ENCODE data around the gene TLE5.
"Not testable (repeated sequence)": the region's sequence is repeated elsewhere in the genome, so short reads cannot be mapped to it uniquely, and the experiment has no call there.

The TLE5 gene

GRCh38 chr19:3096267-3096901, 34.1 kb upstream of the TLE5 start:
- DNase-seq (ENCODE audit: low spot score), result no peak
- in situ Hi-C loops (cut with MboI; ENCODE audit: low pct_unique_long_range_greater_than_20kb, low sequenced_read_pairs, unreplicated experiment), result no loop called here
- TF ChIP-seq, protein P1, sequence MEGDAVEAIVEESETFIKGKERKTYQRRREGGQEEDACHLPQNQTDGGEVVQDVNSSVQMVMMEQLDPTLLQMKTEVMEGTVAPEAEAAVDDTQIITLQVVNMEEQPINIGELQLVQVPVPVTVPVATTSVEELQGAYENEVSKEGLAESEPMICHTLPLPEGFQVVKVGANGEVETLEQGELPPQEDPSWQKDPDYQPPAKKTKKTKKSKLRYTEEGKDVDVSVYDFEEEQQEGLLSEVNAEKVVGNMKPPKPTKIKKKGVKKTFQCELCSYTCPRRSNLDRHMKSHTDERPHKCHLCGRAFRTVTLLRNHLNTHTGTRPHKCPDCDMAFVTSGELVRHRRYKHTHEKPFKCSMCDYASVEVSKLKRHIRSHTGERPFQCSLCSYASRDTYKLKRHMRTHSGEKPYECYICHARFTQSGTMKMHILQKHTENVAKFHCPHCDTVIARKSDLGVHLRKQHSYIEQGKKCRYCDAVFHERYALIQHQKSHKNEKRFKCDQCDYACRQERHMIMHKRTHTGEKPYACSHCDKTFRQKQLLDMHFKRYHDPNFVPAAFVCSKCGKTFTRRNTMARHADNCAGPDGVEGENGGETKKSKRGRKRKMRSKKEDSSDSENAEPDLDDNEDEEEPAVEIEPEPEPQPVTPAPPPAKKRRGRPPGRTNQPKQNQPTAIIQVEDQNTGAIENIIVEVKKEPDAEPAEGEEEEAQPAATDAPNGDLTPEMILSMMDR (IDR thresholded peaks at IDR 0.05; ENCODE audit: extremely low read depth, insufficient read depth, missing control alignments), result no peak

GRCh38 chr19:3095441-3096191, 33.3 kb upstream of the TLE5 start:
- TF ChIP-seq, protein P1 (IDR thresholded peaks at IDR 0.05; ENCODE audit: extremely low read depth, insufficient read depth, missing control alignments), result no peak
- no peak for DNase-seq (ENCODE audit: low spot score)
- in situ Hi-C loops (cut with MboI; ENCODE audit: low pct_unique_long_range_greater_than_20kb, low sequenced_read_pairs, unreplicated experiment), result no loop called here

DNA sequence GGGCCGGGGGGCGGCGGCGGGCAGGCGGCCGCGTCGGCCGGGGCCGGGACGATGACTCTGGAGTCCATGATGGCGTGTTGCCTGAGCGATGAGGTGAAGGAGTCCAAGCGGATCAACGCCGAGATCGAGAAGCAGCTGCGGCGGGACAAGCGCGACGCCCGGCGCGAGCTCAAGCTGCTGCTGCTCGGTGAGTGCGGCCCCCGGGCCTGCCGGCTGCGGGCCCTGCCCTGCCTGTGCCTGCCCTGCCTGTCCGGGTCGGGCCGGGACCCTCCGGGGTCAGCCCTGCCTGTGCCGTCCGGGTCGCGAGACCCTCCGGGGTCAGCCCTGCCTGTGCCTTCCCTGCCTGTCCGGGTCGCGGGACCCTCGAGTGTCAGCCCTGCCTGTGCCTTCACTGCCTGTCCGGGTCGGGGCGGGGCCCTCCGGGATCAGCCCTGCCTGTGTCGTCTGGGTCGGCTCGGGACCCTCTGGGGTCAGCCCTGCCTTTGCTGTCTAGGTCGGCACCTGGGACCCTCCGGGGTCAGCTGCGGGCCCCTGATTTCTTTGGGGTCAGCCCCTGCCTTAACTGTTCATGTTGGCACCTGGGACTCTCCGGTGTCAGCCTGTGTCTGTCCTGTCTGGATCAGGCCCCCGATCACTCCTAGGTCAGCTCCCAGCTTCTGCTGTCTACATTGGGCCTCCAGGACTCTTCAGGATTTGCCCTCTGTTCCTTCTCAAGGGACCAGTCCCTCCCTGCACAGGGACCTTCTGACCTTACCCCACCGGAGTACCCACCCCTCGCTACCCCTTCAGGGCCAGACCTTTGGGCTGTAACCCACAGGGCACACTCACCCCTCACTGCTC, 32.5 kb upstream of the TLE5 start:
- in situ Hi-C loops (cut with MboI; ENCODE audit: low pct_unique_long_range_greater_than_20kb, low sequenced_read_pairs, unreplicated experiment), result no loop called here
- TF ChIP-seq, protein P1 (IDR thresholded peaks at IDR 0.05; ENCODE audit: extremely low read depth, insufficient read depth, missing control alignments), result no peak
- DNase-seq (ENCODE audit: low spot score), result peak; percentile 71

GRCh38 chr19:3089299-3089855, 27.1 kb upstream of the TLE5 start:
- in situ Hi-C loops (cut with MboI; ENCODE audit: low pct_unique_long_range_greater_than_20kb, low sequenced_read_pairs, unreplicated experiment), result not testable (repeated sequence)

DNA sequence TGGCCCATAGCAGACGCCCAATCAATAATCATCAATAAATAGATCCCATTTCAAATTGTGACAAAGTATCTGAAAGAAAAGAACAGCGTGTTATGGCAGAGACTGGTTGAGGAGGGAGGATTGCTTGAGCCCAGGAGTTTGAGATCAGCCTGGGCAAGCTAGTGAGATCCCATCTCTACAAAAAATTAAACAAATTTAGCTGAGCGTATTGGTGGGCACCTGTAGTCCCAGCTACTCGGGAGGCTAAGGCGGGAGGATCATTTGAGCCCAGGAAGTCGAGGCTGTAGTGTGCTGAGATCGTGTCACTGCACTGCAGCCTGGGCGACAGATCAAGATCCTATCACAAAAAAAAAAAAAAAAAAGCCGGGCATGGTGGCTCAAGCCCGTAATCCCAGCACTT, 25.5 kb upstream of the TLE5 start:
- TF ChIP-seq, protein P1 (IDR thresholded peaks at IDR 0.05; ENCODE audit: extremely low read depth, insufficient read depth, missing control alignments), result no peak
- in situ Hi-C loops (cut with MboI; ENCODE audit: low pct_unique_long_range_greater_than_20kb, low sequenced_read_pairs, unreplicated experiment), result no loop called here
- DNase-seq (ENCODE audit: low spot score), result no peak

More at GRCh38 chr19:3089299-3089855, 27.1 kb upstream of the TLE5 start:
- DNase-seq (ENCODE audit: low spot score), result not testable (repeated sequence)

- in situ Hi-C loops (cut with MboI; ENCODE audit: low pct_unique_long_range_greater_than_20kb, low sequenced_read_pairs, unreplicated experiment), result no loop called here
- TF ChIP-seq, protein P1 (IDR thresholded peaks at IDR 0.05; ENCODE audit: extremely low read depth, insufficient read depth, missing control alignments), result no peak
- no peak for DNase-seq (ENCODE audit: low spot score)
These were observed 22.6 kb upstream of the TLE5 start for GRCh38 chr19:3084943-3085342.
